ENCODE measurements around the gene BSDC1.

The BSDC1 gene

GRCh38 chr1:32349211-32349708 lies 45.0 kb downstream of the BSDC1 start:
- Histone ChIP-seq H2AFZ (ENCODE audit: low read length) (no peak overlapping the region), H3K27me3 (ENCODE audit: insufficient read depth, low read length) (peaks cover 4% of the 10 kb centered on the region), H3K9me2 (ENCODE audit: low read depth, low read length) (no peaks in the 10 kb centered on the region), H4K20me1 (ENCODE audit: insufficient read depth, low read length) (no peaks in the 10 kb centered on the region), H3K4me1 (ENCODE audit: insufficient read depth, low read length, severe bottlenecking) (peaks cover 13% of the 10 kb centered on the region), H3K36me3 (ENCODE audit: insufficient read depth, low read length) (no peaks in the 10 kb centered on the region), H3K27ac (ENCODE audit: low read depth, low read length, poor library complexity, severe bottlenecking) (no peak overlapping the region), H3K9me3 (ENCODE audit: low read length) (no peaks in the 10 kb centered on the region), H3K79me2 (ENCODE audit: insufficient read depth, low read length) (no peaks in the 10 kb centered on the region), H3F3A (ENCODE audit: insufficient read depth, low read length) (no peaks in the 10 kb centered on the region), H3K4me3 (ENCODE audit: low read depth, low read length, poor library complexity, severe bottlenecking) (no peak overlapping the region), H3K4me2 (ENCODE audit: low read length) (no peak overlapping the region), H3K9ac (ENCODE audit: low read length) (no peak overlapping the region)
- TF ChIP-seq EZH2 (IDR thresholded peaks at IDR 0.05; ENCODE audit: borderline replicate concordance, low read length) (no peak), CTCF (IDR thresholded peaks at IDR 0.05; ENCODE audit: low read length) (no peak)

- Histone ChIP-seq H3K79me2 (ENCODE audit: insufficient read depth, low read length) (no peaks in the 10 kb centered on the region), H3K4me2 (ENCODE audit: low read length) (no peak overlapping the region), H3K9me3 (ENCODE audit: low read length) (no peaks in the 10 kb centered on the region), H3K4me3 (ENCODE audit: low read depth, low read length, poor library complexity, severe bottlenecking) (no peak overlapping the region), H2AFZ (ENCODE audit: low read length) (no peak overlapping the region), H3K9ac (ENCODE audit: low read length) (no peak overlapping the region), H3K27ac (ENCODE audit: low read depth, low read length, poor library complexity, severe bottlenecking) (no peak overlapping the region), H3K4me1 (ENCODE audit: insufficient read depth, low read length, severe bottlenecking) (peaks cover 6% of the 10 kb centered on the region), H3K9me2 (ENCODE audit: low read depth, low read length) (no peaks in the 10 kb centered on the region), H3K27me3 (ENCODE audit: insufficient read depth, low read length) (peaks cover 4% of the 10 kb centered on the region), H3F3A (ENCODE audit: insufficient read depth, low read length) (no peaks in the 10 kb centered on the region), H4K20me1 (ENCODE audit: insufficient read depth, low read length) (no peaks in the 10 kb centered on the region), H3K36me3 (ENCODE audit: insufficient read depth, low read length) (no peaks in the 10 kb centered on the region)
- TF ChIP-seq EZH2 (IDR thresholded peaks at IDR 0.05; ENCODE audit: borderline replicate concordance, low read length) (no peak), CTCF (IDR thresholded peaks at IDR 0.05; ENCODE audit: low read length) (no peak)
Observed at GRCh38 chr1:32346532-32347157, 47.6 kb downstream of the BSDC1 start.

- no peaks in the 10 kb centered on the region for H3F3A ChIP-seq (ENCODE audit: insufficient read depth, low read length)
- H2AFZ ChIP-seq (ENCODE audit: low read length): no peak overlapping the region
- no peaks in the 10 kb centered on the region for H3K36me3 ChIP-seq (ENCODE audit: insufficient read depth, low read length)
Observed at GRCh38 chr1:32345289-32345827, 48.9 kb downstream of the BSDC1 start.

More at GRCh38 chr1:32345289-32345827, 48.9 kb downstream of the BSDC1 start:
- TF ChIP-seq EZH2 (IDR thresholded peaks at IDR 0.05; ENCODE audit: borderline replicate concordance, low read length) (no peak), CTCF (IDR thresholded peaks at IDR 0.05; ENCODE audit: low read length) (no peak)
- Histone ChIP-seq H3K4me3 (ENCODE audit: low read depth, low read length, poor library complexity, severe bottlenecking) (no peak overlapping the region), H3K9me2 (ENCODE audit: low read depth, low read length) (no peaks in the 10 kb centered on the region), H3K79me2 (ENCODE audit: insufficient read depth, low read length) (no peaks in the 10 kb centered on the region), H3K9me3 (ENCODE audit: low read length) (no peaks in the 10 kb centered on the region), H3K4me2 (ENCODE audit: low read length) (no peak overlapping the region), H4K20me1 (ENCODE audit: insufficient read depth, low read length) (no peaks in the 10 kb centered on the region), H3K27ac (ENCODE audit: low read depth, low read length, poor library complexity, severe bottlenecking) (no peak overlapping the region), H3K4me1 (ENCODE audit: insufficient read depth, low read length, severe bottlenecking) (no peaks in the 10 kb centered on the region), H3K27me3 (ENCODE audit: insufficient read depth, low read length) (peaks cover 4% of the 10 kb centered on the region), H3K9ac (ENCODE audit: low read length) (no peak overlapping the region)

Measured in OCI-LY1 (cell line).